T-helper 22 cell (primary cell): Measurements from ENCODE around the gene SERPINE1.
"Not testable (repeated sequence)": the region's sequence is repeated elsewhere in the genome, so short reads cannot be mapped to it uniquely, and the experiment has no call there.

Source experiments
- DNase-seq: peaks from one replicate; pipeline ENCODE4 v3.0.0-alpha.2; 2020; ENCODE audit warnings: low read depth

SERPINE1 gene

GRCh38 chr7:101102026-101102425 lies 24.9 kb upstream of the SERPINE1 start:
- DNase-seq, result no peak

- DNase-seq, result not testable (repeated sequence)
Observed at GRCh38 chr7:101103701-101104100, 23.2 kb upstream of the SERPINE1 start.

- DNase-seq, result no peak
Observed at GRCh38 chr7:101104193-101104713, 22.7 kb upstream of the SERPINE1 start.

GRCh38 chr7:101104799-101105198 lies 22.1 kb upstream of the SERPINE1 start:
- no peak for DNase-seq

DNA sequence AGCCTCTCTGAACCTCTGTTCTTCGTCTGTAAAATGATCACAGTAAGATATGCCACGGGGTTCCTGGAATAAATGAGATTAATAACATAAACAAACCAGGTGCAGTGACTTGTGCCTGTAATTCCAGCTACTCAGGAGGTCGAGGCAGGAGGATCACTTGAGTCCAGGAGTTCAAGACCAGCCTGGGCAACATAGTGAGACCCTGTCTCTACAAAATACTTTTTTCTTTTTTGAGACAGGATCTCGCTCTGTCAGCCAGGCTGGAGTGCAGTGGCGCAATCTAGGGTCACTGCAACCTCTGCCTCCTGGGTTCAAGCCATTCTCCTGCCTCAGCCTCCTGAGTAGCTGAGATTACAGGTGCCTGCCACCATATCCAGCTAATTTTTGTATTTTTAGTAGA lies 21.7 kb upstream of the SERPINE1 start:
- not testable (repeated sequence) for DNase-seq

GRCh38 chr7:101106386-101106785 lies 20.5 kb upstream of the SERPINE1 start:
- DNase-seq, result no peak

GRCh38 chr7:101108330-101108857 lies 18.5 kb upstream of the SERPINE1 start:
- no peak for DNase-seq

- no peak for DNase-seq
Observed at GRCh38 chr7:101108961-101109360, 17.9 kb upstream of the SERPINE1 start.

GRCh38 chr7:101109368-101109767 lies 17.5 kb upstream of the SERPINE1 start:
- DNase-seq, result no peak

GRCh38 chr7:101111261-101111660 lies 15.6 kb upstream of the SERPINE1 start:
- no peak for DNase-seq

- no peak for DNase-seq
Observed at GRCh38 chr7:101112233-101112632, 14.7 kb upstream of the SERPINE1 start.

DNA sequence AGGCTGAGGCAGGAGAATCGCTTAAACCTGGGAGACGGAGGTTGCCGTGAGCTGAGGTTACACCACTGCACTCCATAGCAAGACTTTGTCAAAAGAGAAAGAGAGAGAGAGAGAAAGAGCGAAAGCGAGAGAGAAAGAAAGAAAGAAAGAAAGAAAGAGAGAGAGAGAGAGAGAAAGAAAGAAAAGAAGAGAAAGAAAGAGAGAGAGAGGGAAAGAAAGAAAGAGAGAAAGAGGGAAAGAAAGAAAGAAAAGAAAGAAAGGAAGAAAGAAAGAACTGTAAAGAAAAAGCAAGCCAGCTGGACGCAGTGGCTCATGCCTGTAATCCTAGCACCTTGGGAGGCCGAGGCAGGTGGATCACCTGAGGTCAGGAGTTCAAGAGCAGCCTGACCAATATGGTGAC lies 13.8 kb upstream of the SERPINE1 start:
- DNase-seq, result not testable (repeated sequence)

DNA sequence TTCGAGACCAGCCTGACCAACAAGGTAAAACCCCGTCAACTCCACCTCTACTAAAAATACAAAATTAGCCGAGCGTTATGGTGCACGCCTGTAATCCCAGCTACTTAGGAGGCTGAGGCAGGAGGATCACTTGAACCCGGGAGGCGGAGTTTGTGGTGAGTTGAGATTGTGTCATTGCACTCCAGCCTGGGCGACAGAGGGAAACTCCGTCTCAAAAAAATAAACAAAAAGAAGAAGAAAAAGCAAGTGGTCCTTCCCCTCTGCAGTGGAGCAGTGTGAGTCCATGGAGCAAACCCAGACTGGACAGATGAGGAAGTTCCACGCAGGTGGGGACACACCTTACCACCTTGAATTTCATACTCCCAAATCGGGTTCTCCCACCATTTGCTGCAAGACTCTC lies 13.1 kb upstream of the SERPINE1 start:
- DNase-seq, result no peak

GRCh38 chr7:101114492-101114891 lies 12.4 kb upstream of the SERPINE1 start:
- DNase-seq, result no peak

GRCh38 chr7:101115215-101115614 lies 11.7 kb upstream of the SERPINE1 start:
- DNase-seq, result no peak

- DNase-seq, result no peak
Observed at GRCh38 chr7:101116898-101117297, 10.0 kb upstream of the SERPINE1 start.

DNA sequence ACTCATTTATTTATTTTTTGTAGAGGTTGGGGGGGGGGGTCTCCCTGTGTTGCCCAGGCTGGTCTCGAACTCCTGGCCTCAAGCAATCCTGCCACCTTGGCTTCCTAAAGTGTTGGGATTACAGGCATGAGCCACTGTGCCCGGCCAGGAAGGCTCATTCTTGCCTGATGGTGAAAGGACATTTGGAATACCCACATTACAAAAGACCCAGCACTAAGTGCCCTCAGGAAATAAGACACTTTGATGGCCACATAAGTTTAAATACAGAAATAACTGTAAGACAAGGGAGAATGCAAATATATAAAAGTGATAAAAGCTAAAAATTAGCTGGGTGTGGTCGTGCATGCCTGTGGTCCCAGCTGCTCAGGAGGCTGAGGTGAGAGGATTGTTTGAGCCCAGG lies 8.0 kb upstream of the SERPINE1 start:
- DNase-seq, result no peak

- DNase-seq, result no peak
Observed at GRCh38 chr7:101119876-101120275, 7.0 kb upstream of the SERPINE1 start.

DNA sequence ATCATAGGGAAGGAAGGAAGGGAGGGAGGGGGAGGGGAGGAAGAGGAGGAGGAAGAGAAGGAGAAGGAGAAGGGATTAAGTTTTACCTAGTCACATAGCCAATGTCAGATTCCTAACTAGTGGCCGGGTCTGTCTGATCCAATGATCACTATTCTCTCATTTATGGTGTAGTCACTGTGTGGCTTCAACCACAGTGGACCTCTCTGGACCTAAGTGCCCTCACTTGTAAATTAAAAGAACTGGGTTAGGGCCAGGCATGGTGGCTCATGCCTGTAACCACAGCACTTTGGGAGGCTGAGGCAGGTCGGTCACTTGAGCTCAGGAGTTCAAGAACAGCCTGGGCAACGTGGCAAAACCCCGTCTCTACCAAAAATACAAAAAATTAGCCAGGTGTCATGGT lies 6.6 kb upstream of the SERPINE1 start:
- DNase-seq, result no peak

GRCh38 chr7:101121631-101121990 lies 5.3 kb upstream of the SERPINE1 start:
- DNase-seq, result not testable (repeated sequence)

DNA sequence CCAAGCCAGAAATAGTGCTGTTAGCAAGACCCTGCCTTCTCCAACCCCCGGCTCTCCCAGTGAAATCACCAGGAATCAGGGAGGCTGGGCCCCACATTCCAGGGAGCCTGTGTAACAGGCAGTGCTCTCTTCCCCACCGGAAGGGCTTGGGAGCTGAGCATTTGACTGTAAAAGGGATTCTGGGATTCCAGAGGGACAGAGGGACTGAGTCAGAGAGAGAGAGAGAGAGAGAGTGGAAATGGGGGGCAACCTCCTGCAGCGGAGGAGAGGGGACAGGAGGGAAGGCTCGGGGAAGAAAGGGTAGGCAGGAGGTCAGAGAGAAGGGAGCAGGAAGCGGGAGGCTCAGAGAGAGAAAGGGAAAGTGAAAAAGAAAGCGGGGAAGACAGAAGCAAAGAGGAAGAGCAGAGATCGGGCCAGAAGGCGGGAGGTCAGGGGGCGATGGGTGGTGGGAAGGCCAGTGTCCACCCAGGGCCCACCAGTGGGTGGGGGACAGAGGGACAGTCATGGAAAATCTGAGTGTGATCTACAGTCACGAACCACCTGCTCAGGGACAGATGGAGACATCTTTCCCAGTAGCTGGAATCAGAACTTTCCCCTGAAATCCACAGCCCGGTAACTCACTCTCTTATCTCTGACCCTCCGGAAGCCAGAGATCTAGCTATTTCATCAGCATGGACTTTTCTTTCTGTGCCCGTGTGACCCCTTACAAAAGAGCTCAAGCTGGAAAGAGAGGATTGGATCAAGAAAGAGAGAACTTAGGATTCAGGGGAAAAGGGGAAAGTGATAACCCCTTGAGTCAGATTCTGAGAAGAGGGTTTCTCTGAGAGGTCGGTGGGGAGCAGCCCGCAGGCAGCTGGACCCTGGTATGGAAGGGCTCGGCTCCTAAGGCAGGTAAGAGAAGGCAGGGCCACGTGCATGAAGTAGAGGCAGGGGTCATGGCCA lies 4.6 kb upstream of the SERPINE1 start:
- DNase-seq, result no peak

- DNase-seq, result no peak
Observed at GRCh38 chr7:101122933-101123702, 3.8 kb upstream of the SERPINE1 start.

DNA sequence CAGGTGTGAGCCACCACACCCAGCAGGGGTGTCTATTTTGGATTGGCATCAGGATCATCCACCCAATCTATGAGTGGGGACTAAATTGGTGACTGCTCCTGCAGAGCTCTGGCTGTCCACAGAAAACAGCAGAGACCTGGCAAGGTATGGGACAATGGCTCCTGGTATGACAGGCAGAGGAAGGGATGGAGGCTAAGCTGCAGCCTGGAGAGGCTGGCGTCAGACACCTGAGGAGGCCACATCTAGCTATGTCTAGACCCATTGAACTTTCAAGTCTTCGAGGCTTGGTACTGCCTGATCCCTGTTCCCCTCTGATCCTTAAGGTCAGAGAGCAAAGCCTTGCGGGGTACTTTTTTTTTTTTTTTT lies 3.2 kb upstream of the SERPINE1 start:
- no peak for DNase-seq
